Right atrium auricular region (tissue), 2 donors: Measurements from ENCODE around the gene RIMBP2. TPM values are rescaled to one million over a fixed set of nuclear protein-coding genes. Genes with fewer than 3 reads are reported as not detected.

Experiments
- DNase-seq: peaks from one replicate; pipeline ENCODE4 v3.0.0-alpha.2; 2019; ENCODE audit warnings: low spot score
- H3K27ac ChIP-seq, 2 donors: fragments of 200-600 bp; sonication (generic); 1 replicate in 1 of 2; 2 replicates in 1 of 2; pipeline ENCODE4 v1.5.1; 2016 to 2019
- H3K27me3 ChIP-seq, 2 donors: fragments of 200-600 bp; sonication (generic); one replicate each; pipeline versions ENCODE4 v1.5.1 to v1.6.0; 2017 to 2019
- H3K36me3 ChIP-seq: fragments of 200-600 bp; sonication (generic); one replicate; pipeline ENCODE4 v1.5.1; 2016
- H3K4me1 ChIP-seq, 2 donors: fragments of 200-600 bp; sonication (generic); one replicate each; pipeline versions ENCODE4 v1.5.1 to v1.6.0; 2017 to 2019
- H3K4me3 ChIP-seq, 2 donors: fragments of 200-600 bp; sonication (generic); 1 replicate in 1 of 2; 2 replicates in 1 of 2; pipeline ENCODE4 v1.5.1; 2017 to 2019; ENCODE audit warnings: mild to moderate bottlenecking in 1 of 2, moderate library complexity in 1 of 2
- H3K9me3 ChIP-seq, 2 donors: fragments of 200-600 bp; sonication (generic); one replicate each; pipeline ENCODE4 v1.5.1; 2019
- CTCF ChIP-seq, 2 donors: fragments of 200-600 bp; sonication (generic); IDR thresholded peaks; one replicate each; pipeline ENCODE4 v1.5.1; 2019; ENCODE audit warnings: antibody characterized with exemption in 2 of 2
- total RNA-seq, 2 donors: library from RNA; depleted of rRNA; stranded (reverse); fragments of >200 nt; gene quantifications; one replicate each; pipeline ENCODE4 v1.1.0, GENCODE V29; 2016

The RIMBP2 gene
- total RNA-seq, 2 donors from 2014 or later: 0.04 TPM; not detected in 1

DNA sequence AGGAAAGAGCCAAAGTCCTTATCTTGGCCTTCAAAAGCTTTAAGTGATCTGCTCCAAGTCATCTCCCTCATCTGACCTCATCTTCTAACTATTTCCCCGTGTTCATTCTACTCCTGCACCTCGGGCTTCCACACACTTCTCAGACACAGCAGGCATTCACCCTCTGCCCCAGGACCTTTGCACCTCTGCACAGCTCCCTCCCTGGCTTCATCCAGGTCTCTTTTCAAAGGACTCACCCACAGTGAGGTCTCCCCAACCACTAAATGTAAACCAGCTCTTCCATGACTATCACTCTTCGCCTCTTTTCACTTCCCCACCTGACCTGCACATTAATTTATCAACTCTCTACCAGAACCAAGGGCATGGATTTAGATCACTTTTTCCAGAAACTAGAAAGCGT, 216.6 kb downstream of the RIMBP2 start:
- TF ChIP-seq CTCF (IDR thresholded peaks at IDR 0.05): no peak
- no peak for DNase-seq
- no peaks in the 10 kb centered on the region for H3K27me3 ChIP-seq
- no peaks in the 10 kb centered on the region for H3K36me3 ChIP-seq
- no peaks in the 10 kb centered on the region for H3K4me1 ChIP-seq
- H3K9me3 ChIP-seq: no peaks in the 10 kb centered on the region
- H3K4me3 ChIP-seq: no peak overlapping the region
- H3K27ac ChIP-seq: no peak overlapping the region

DNA sequence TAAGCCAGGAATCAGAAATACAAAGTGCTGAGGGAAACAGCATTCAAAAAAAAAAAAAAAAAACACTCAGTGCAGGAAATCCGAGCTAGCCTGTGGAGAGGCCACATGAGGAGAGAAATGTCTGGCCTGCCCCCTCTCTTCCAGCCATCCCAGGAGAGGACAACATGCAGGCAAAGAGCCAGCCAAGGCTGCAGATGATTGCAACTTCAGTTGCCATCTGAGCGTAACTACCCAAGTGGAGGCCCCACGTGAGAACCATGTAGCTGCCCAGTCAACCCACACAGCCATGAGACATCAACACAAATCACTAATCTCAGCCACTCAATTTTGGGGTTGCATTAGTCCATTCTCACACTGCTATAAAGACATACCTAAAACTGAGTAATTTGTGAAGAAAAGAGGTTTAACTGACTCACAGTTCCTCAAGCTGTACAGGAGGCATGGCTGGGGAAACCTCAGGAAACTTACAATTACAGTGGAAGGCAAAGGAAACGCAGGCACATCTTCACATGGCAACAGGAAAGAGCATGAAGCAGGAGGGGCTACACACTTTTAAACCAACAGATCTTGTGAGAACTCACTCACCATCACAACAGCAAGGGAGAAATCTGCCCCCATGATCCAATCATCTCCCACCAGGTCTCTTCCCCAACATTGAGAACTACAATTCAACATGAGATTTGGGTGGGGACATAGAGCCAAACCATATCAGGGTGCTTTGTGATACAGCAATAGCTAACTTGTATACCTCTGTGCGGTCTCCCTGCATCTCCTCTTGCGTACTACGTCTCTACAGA, 217.3 kb downstream of the RIMBP2 start:
- DNase-seq: no peak
- no peak for TF ChIP-seq CTCF (IDR thresholded peaks at IDR 0.05)

GRCh38 chr12:130497991-130498390, 218.1 kb downstream of the RIMBP2 start:
- Histone ChIP-seq H3K4me3 (no peak overlapping the region), H3K27me3 (no peaks in the 10 kb centered on the region), H3K27ac (no peak overlapping the region), H3K4me1 (no peaks in the 10 kb centered on the region), H3K9me3 (no peaks in the 10 kb centered on the region), H3K36me3 (no peaks in the 10 kb centered on the region)
- DNase-seq: no peak
- TF ChIP-seq CTCF (IDR thresholded peaks at IDR 0.05): no peak

More for the DNA sequence above, 217.3 kb downstream of the RIMBP2 start:
- Histone ChIP-seq H3K36me3 (no peaks in the 10 kb centered on the region), H3K4me1 (no peaks in the 10 kb centered on the region), H3K4me3 (no peak overlapping the region), H3K9me3 (no peaks in the 10 kb centered on the region), H3K27me3 (no peaks in the 10 kb centered on the region), H3K27ac (no peak overlapping the region)

DNA sequence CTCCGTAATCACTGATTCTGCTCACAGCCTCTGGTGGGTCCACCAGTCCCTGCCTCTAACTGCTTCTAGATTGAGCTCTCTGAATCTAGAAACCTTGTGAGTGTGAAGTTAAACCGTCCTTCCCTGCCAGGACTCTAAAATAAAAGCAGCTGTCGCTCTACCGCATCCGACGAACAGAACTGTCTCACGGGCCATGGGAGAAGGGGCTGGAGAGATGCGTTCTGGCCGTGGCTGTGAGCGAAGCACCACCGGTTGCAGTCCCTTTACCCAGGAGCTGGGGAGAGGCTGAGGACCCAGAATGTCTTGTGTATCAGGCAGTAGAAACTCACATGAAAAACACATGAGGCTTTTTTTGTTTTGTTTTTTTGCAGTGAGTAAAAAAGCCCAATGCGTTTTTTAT, 218.8 kb downstream of the RIMBP2 start:
- no peak overlapping the region for H3K4me3 ChIP-seq
- no peaks in the 10 kb centered on the region for H3K36me3 ChIP-seq
- TF ChIP-seq CTCF (IDR thresholded peaks at IDR 0.05): no peak
- DNase-seq: no peak
- no peaks in the 10 kb centered on the region for H3K27me3 ChIP-seq
- no peaks in the 10 kb centered on the region for H3K9me3 ChIP-seq
- no peak overlapping the region for H3K27ac ChIP-seq
- H3K4me1 ChIP-seq: no peaks in the 10 kb centered on the region

- Histone ChIP-seq H3K27me3 (no peaks in the 10 kb centered on the region), H3K9me3 (no peaks in the 10 kb centered on the region)
- TF ChIP-seq CTCF (IDR thresholded peaks at IDR 0.05): no peak
These were observed 219.5 kb downstream of the RIMBP2 start for GRCh38 chr12:130496516-130497120.

More at GRCh38 chr12:130496516-130497120, 219.5 kb downstream of the RIMBP2 start:
- no peaks in the 10 kb centered on the region for H3K4me1 ChIP-seq
- no peak overlapping the region for H3K4me3 ChIP-seq
- no peak for DNase-seq
- no peak overlapping the region for H3K27ac ChIP-seq
- H3K36me3 ChIP-seq: no peaks in the 10 kb centered on the region
